Subcutaneous abdominal adipose tissue (tissue), 5 donors: ENCODE data around the gene PAX5.

ENCODE experiments used
- H3K27ac ChIP-seq: one replicate; pipeline ENCODE4 v1.7.0; 2013; ENCODE audit warnings: low read depth, mild to moderate bottlenecking, inconsistent platforms, low read length, moderate library complexity
- H3K27me3 ChIP-seq, 5 donors: one replicate each; pipeline ENCODE4 v1.7.0; 2013; ENCODE audit warnings: low read length in 5 of 5, inconsistent platforms in 1 of 5; ENCODE audit not compliant: control insufficient read depth in 5 of 5, insufficient read depth in 4 of 5
- H3K36me3 ChIP-seq, 5 donors: one replicate each; pipeline ENCODE4 v1.7.0; 2013; ENCODE audit warnings: low read length in 5 of 5; ENCODE audit not compliant: control insufficient read depth in 5 of 5, insufficient read depth in 5 of 5
- H3K4me1 ChIP-seq, 5 donors: one replicate each; pipeline ENCODE4 v1.7.0; 2013; ENCODE audit warnings: low read length in 5 of 5, mild to moderate bottlenecking in 3 of 5, moderate library complexity in 1 of 5; ENCODE audit not compliant: control insufficient read depth in 5 of 5, insufficient read depth in 5 of 5
- H3K4me3 ChIP-seq, 5 donors: one replicate each; pipeline ENCODE4 v1.7.0; 2013; ENCODE audit warnings: low read length in 5 of 5, low read depth in 1 of 5
- H3K9ac ChIP-seq, 5 donors: one replicate each; pipeline ENCODE4 v1.7.0; 2013; ENCODE audit warnings: low read length in 5 of 5, mild to moderate bottlenecking in 4 of 5, moderate library complexity in 3 of 5
- H3K9me3 ChIP-seq, 5 donors: one replicate each; pipeline ENCODE4 v1.7.0; 2013; ENCODE audit warnings: low read length in 5 of 5; ENCODE audit not compliant: control insufficient read depth in 5 of 5
- donor health status: healthy.
- donor health status: healthy.
- donor health status: healthy.
- donor health status: healthy.
- donor health status: healthy.

PAX5 gene

GRCh38 chr9:37032713-37033112, 1.4 kb downstream of the PAX5 start:
- H3K4me3 ChIP-seq: no peak overlapping the region

GRCh38 chr9:37031902-37032301, 2.2 kb downstream of the PAX5 start:
- H3K27ac ChIP-seq: no peak overlapping the region
- no peak overlapping the region for H3K4me3 ChIP-seq
- no peak overlapping the region for H3K9ac ChIP-seq
- no peaks in the 10 kb centered on the region for H3K36me3 ChIP-seq
- H3K9me3 ChIP-seq: peaks cover 0 to 4% (median 0%) of the 10 kb centered on the region in 5 donors
- H3K4me1 ChIP-seq: peaks cover 0 to 59% (median 51%) of the 10 kb centered on the region in 5 donors
- H3K27me3 ChIP-seq: peaks cover 83 to 99% (median 92%) of the 10 kb centered on the region in 5 donors

More at GRCh38 chr9:37032713-37033112, 1.4 kb downstream of the PAX5 start:
- peaks cover 0 to 59% (median 52%) of the 10 kb centered on the region in 5 donors for H3K4me1 ChIP-seq
- H3K27me3 ChIP-seq: peaks cover 85 to 97% (median 92%) of the 10 kb centered on the region in 5 donors
- H3K27ac ChIP-seq: no peak overlapping the region
- no peaks in the 10 kb centered on the region for H3K36me3 ChIP-seq
- peaks cover 0 to 4% (median 0%) of the 10 kb centered on the region in 5 donors for H3K9me3 ChIP-seq
- no peak overlapping the region for H3K9ac ChIP-seq

- H3K4me3 ChIP-seq: no peak overlapping the region
- H3K9ac ChIP-seq: no peak overlapping the region
- peaks cover 0 to 59% (median 51%) of the 10 kb centered on the region in 5 donors for H3K4me1 ChIP-seq
- H3K27ac ChIP-seq: no peak overlapping the region
- no peaks in the 10 kb centered on the region for H3K36me3 ChIP-seq
- H3K27me3 ChIP-seq: peaks cover 84 to 99% (median 93%) of the 10 kb centered on the region in 5 donors
- peaks cover 0 to 4% (median 0%) of the 10 kb centered on the region in 5 donors for H3K9me3 ChIP-seq
Measured at GRCh38 chr9:37031081-37031480, 3.0 kb downstream of the PAX5 start.

- Histone ChIP-seq H3K27me3 (peaks cover 85 to 99% (median 94%) of the 10 kb centered on the region in 5 donors), H3K36me3 (no peaks in the 10 kb centered on the region), H3K4me1 (peaks cover 0 to 59% (median 51%) of the 10 kb centered on the region in 5 donors), H3K9me3 (peaks cover 0 to 4% (median 0%) of the 10 kb centered on the region in 5 donors), H3K9ac (no peak overlapping the region), H3K27ac (no peak overlapping the region), H3K4me3 (no peak overlapping the region)
Measured at GRCh38 chr9:37030611-37030939, 3.5 kb downstream of the PAX5 start.

DNA sequence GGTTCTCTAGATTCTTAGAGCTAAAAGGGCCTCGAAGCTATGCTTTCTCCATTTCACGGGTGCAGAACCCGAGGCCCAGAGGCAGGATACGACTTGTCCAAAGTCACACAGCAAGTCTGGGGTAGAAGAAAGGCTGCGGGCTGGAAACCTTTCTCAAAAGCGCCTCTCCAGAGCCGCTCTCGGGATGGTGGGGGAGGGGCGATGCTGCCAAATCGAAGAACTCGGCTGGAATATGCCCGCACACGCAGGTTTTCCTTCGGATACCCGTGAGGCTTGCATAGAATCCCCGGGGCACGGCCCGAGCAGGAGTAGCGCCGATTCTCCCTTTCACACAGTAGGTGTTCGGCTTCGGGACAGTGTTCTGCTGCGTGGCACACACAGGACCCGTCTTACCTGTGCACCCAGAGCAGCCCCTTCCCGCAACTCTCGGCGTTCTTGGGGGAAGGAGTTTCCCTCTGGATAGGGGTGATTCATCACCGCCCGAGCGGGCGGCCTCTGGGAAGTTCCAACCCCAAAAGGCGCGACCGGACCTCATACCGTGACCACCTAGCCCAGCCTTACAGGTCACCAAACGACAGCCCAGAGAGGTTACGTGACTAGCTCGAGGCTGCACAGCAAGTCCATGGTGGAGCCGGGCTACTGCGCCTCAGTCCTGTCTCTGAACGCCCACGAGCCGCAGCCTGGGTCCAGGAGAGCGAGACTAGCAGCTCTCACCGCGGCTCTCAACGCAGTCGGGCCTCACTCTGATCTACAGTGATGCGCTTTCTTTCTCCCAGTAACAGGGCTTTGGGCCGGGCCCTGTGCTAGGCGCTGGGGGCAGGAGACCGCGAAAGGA, 4.1 kb downstream of the PAX5 start:
- Histone ChIP-seq H3K4me1 (peaks cover 0 to 59% (median 51%) of the 10 kb centered on the region in 5 donors), H3K27me3 (peaks cover 85 to 99% (median 94%) of the 10 kb centered on the region in 5 donors), H3K4me3 (no peak overlapping the region), H3K9ac (no peak overlapping the region), H3K36me3 (no peaks in the 10 kb centered on the region), H3K27ac (no peak overlapping the region), H3K9me3 (peaks cover 0 to 4% (median 0%) of the 10 kb centered on the region in 5 donors)

DNA sequence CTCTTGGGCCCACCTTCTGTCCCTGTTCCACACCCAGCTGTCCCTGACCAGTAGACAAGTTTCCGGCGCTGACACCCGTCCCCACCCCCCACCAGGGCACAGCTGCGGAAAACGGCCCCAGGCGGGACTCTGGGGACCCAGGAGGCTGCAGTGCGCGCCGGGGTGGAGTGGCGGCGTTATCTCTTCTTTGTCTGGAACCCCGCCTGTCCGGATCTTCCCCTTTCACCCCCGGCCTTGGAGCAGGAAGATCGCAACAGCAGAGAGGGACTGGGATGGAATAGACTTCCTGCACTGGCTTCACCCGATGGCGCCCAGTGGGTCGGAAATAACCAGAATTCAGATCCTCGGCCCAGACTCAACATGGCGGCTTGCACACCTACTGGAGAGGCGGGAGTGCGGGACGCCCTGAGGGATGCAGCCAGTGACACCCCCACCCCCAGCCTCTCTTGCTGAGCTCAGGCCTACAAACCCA, 4.7 kb downstream of the PAX5 start:
- peaks cover 0 to 56% (median 50%) of the 10 kb centered on the region in 5 donors for H3K4me1 ChIP-seq
- H3K4me3 ChIP-seq: no peak overlapping the region

DNA sequence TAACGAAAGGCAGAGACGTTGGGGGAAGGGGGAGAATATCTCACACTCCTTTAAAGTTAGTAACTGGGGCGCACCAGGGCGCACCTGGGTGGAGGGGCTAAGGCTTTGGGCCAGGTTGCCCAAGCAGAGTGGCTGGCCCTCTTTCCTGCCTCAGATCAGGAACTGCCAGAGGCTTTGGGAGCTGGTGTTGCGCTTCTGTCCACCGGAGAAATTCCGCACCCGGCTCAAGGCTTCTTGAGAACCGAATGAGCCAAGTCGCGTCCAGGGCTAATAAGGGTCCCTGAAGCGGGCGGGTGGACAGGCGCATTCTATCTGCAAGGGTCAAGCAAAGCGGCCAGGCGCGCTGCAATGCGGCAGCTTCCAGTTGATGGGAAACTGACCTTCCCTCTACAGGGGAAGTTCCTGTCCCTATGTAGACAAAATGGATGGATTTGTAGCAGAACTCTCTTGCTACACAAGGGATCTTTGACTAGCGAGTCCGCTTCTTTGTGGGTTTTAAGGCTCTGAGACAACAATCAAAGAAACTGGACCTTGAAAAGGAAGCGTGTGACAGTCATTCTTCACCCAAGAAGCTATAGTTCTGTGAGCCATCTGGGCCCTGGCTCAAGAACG, 5.5 kb downstream of the PAX5 start:
- Histone ChIP-seq H3K36me3 (no peaks in the 10 kb centered on the region), H3K4me1 (peaks cover 0 to 48% (median 44%) of the 10 kb centered on the region in 5 donors), H3K4me3 (no peak overlapping the region), H3K27me3 (peaks cover 86 to 100% (median 96%) of the 10 kb centered on the region in 5 donors), H3K9ac (no peak overlapping the region), H3K9me3 (peaks cover 0 to 4% (median 0%) of the 10 kb centered on the region in 5 donors), H3K27ac (no peak overlapping the region)

More for the DNA sequence above, 4.7 kb downstream of the PAX5 start:
- H3K27me3 ChIP-seq: peaks cover 85 to 99% (median 94%) of the 10 kb centered on the region in 5 donors
- H3K9me3 ChIP-seq: peaks cover 0 to 4% (median 0%) of the 10 kb centered on the region in 5 donors
- H3K27ac ChIP-seq: no peak overlapping the region
- H3K9ac ChIP-seq: no peak overlapping the region
- H3K36me3 ChIP-seq: no peaks in the 10 kb centered on the region

- Histone ChIP-seq H3K36me3 (no peaks in the 10 kb centered on the region), H3K27ac (no peak overlapping the region), H3K9me3 (peaks cover 0 to 4% (median 0%) of the 10 kb centered on the region in 5 donors), H3K9ac (no peak overlapping the region), H3K4me3 (peak overlapping the region in 2 of 5 donors; percentile 39 to 57), H3K27me3 (peaks cover 87 to 100% (median 96%) of the 10 kb centered on the region in 5 donors), H3K4me1 (peaks cover 0 to 48% (median 44%) of the 10 kb centered on the region in 5 donors)
Measured at GRCh38 chr9:37027582-37028419, 6.3 kb downstream of the PAX5 start.

DNA sequence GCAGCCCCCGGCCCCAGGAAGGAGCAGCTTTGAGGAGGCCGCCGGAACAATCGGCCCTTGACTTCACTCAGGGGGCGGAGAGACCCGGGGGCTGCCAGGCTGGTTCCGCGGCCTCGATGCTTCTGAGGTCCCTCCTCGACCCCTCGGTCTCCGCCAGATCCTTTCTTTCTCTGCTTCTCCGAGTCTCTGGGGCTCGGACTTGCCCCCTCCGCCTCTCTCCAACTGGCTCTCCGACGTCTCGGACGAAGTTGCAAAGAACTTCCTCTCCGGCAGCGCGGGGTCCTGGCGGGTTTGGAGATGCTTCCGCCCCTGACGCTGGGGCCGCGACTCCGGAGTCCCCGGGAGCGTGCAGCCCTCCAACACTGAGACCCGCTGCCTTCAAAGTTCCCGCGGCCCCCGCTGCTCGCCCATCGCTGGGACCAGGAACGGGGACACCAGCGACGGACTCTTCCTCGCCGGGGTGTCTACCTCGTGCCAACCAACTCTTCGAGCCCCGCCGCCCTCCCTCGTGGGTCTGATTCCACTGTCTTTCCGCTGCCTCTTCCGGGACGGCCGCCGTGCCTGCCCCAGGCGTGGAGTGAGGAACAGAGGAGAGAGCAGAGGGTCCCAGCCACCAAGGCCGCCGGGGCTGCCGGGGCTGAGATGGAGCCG, 7.0 kb downstream of the PAX5 start:
- peaks cover 84 to 99% (median 93%) of the 10 kb centered on the region in 5 donors for H3K27me3 ChIP-seq

More for the DNA sequence above, 7.0 kb downstream of the PAX5 start:
- Histone ChIP-seq H3K4me3 (peak overlapping the region in 2 of 5 donors; percentile 39 to 57), H3K4me1 (peaks cover 0 to 48% (median 44%) of the 10 kb centered on the region in 5 donors), H3K9me3 (peaks cover 0 to 4% (median 0%) of the 10 kb centered on the region in 5 donors), H3K27ac (no peak overlapping the region), H3K9ac (no peak overlapping the region), H3K36me3 (no peaks in the 10 kb centered on the region)
